Testis (tissue), 3 donors: ENCODE data around the gene AQP5. TPM values are rescaled to one million over a fixed set of nuclear protein-coding genes. Genes with fewer than 3 reads are reported as not detected.

ENCODE experiments used
- DNase-seq: peaks from one replicate; pipeline ENCODE4 v3.0.0-alpha.2; 2019
- H3K27ac ChIP-seq, 2 donors: fragments of 200-600 bp; sonication (generic); one replicate each; pipeline ENCODE4 v1.5.1; 2019
- H3K27me3 ChIP-seq: fragments of 200-600 bp; sonication (generic); one replicate; pipeline ENCODE4 v1.5.1; 2019
- H3K36me3 ChIP-seq: fragments of 200-600 bp; sonication (generic); one replicate; pipeline ENCODE4 v1.5.1; 2017; ENCODE audit warnings: low read depth; ENCODE audit errors: missing control alignments
- H3K4me1 ChIP-seq: fragments of 200-600 bp; sonication (generic); one replicate; pipeline ENCODE4 v1.5.1; 2019
- H3K4me3 ChIP-seq, 2 donors: fragments of 200-600 bp; sonication (generic); one replicate each; pipeline ENCODE4 v1.5.1; 2017 to 2019
- H3K9me3 ChIP-seq: fragments of 200-600 bp; sonication (generic); one replicate; pipeline ENCODE4 v1.5.1; 2017
- CTCF ChIP-seq, 3 experiments: fragments of 450-650 bp in 2 of 3; fragments of 200-600 bp in 1 of 3; sonication (generic) in 1 of 3; IDR thresholded peaks; one replicate each; pipeline ENCODE4 v1.5.1; 2016 to 2019; ENCODE audit warnings: antibody characterized with exemption in 3 of 3, mild to moderate bottlenecking in 2 of 3, moderate library complexity in 1 of 3
- POLR2A ChIP-seq: fragments of 450-650 bp; IDR thresholded peaks from one replicate; pipeline ENCODE4 v1.6.1; 2017; ENCODE audit warnings: antibody characterized with exemption, mild to moderate bottlenecking, moderate library complexity
- WGBS, 2 donors: methylation state at CpG; one replicate each; pipeline ENCODE4 v1.1.5; 2018; 5-methylcytosine and 5-hydroxymethylcytosine counted together
- intact Hi-C: fragments of 100-400 bp; cut with DNase I; formaldehyde crosslinking; loops from one replicate; pipeline ENCODE4 v1.15.1; 2023; ENCODE audit warnings: low total_unique reads
- polyA plus RNA-seq: library from polyadenylated mRNA; stranded (reverse); fragments of 350-450 nt; fragmentation: Illumina TruSeq; extraction: RNeasy Lipid Tissue Mini Kit (QIAGEN cat#74804); gene quantifications from one replicate; pipeline ENCODE4 v1.2.3, GENCODE V29; 2014; ENCODE audit warnings: low read depth, low replicate concordance; ENCODE audit not compliant: insufficient read depth
- total RNA-seq, 2 donors: library from RNA; depleted of rRNA; stranded (reverse); fragments of >200 nt; gene quantifications; one replicate each; pipeline ENCODE4 v1.2.3, GENCODE V29; 2016

The AQP5 gene
- total and polyA plus RNA-seq, 3 donors from 2014 or later = 128 to 414 (median 134) TPM

GRCh38 chr12:49963976-49964815 is 2.5 kb downstream of the AQP5 start:
- Histone ChIP-seq H3K36me3 (no peaks in the 10 kb centered on the region), H3K4me3 (no peak overlapping the region), H3K9me3 (no peaks in the 10 kb centered on the region), H3K27ac (no peak overlapping the region), H3K4me1 (peaks cover 23% of the 10 kb centered on the region), H3K27me3 (no peaks in the 10 kb centered on the region)
- WGBS, 2 donors = 67 to 87% methylated on average over 15 to 17 of the region's 17 CpGs
- intact Hi-C loops = no loop called here
- TF ChIP-seq POLR2A (no peak), CTCF (IDR thresholded peaks at IDR 0.05) (no peak)
- DNase-seq = no peak

GRCh38 chr12:49964849-49965624 is 3.4 kb downstream of the AQP5 start:
- Histone ChIP-seq H3K4me1 (peaks cover 23% of the 10 kb centered on the region), H3K27ac (no peak overlapping the region), H3K9me3 (no peaks in the 10 kb centered on the region), H3K27me3 (no peaks in the 10 kb centered on the region), H3K4me3 (no peak overlapping the region), H3K36me3 (no peaks in the 10 kb centered on the region)
- TF ChIP-seq CTCF (IDR thresholded peaks at IDR 0.05) (no peak), POLR2A (no peak)
- intact Hi-C loops = no loop called here
- WGBS, 2 donors = 64 to 72% methylated on average over 7 to 13 of the region's 13 CpGs
- no peak for DNase-seq

GRCh38 chr12:49965836-49966235 is 4.2 kb downstream of the AQP5 start:
- TF ChIP-seq POLR2A (no peak), CTCF (IDR thresholded peaks at IDR 0.05) (no peak)
- no peaks in the 10 kb centered on the region for H3K27me3 ChIP-seq
- no peak for DNase-seq

GRCh38 chr12:49966511-49967041 is 4.9 kb downstream of the AQP5 start:
- Histone ChIP-seq H3K9me3 (no peaks in the 10 kb centered on the region), H3K4me3 (no peak overlapping the region), H3K27me3 (no peaks in the 10 kb centered on the region), H3K36me3 (no peaks in the 10 kb centered on the region), H3K27ac (no peak overlapping the region), H3K4me1 (peaks cover 20% of the 10 kb centered on the region)
- intact Hi-C loops = no loop called here
- WGBS, 2 donors = 47 to 61% methylated on average over 11 to 16 of the region's 16 CpGs
- TF ChIP-seq CTCF (IDR thresholded peaks at IDR 0.05) = no peak
- TF ChIP-seq POLR2A = no peak
- no peak for DNase-seq

More at GRCh38 chr12:49965836-49966235, 4.2 kb downstream of the AQP5 start:
- Histone ChIP-seq H3K4me1 (peaks cover 21% of the 10 kb centered on the region), H3K4me3 (no peak overlapping the region), H3K36me3 (no peaks in the 10 kb centered on the region), H3K27ac (no peak overlapping the region), H3K9me3 (no peaks in the 10 kb centered on the region)
- WGBS, 2 donors = 80 to 81% methylated on average over 6 of the region's 6 CpGs
- intact Hi-C loops = no loop called here
